Posterior cingulate gyrus (tissue), 11 donors: ENCODE measurements around the gene XRN1.
"Not testable (repeated sequence)": the region's sequence is repeated elsewhere in the genome, so short reads cannot be mapped to it uniquely, and the experiment has no call there.

Source experiments
- DNase-seq, 10 donors: peaks; one replicate each; pipeline versions ENCODE4 v3.0.0 to v3.0.0-alpha.2; 2020 to 2021; ENCODE audit warnings: mixed read lengths in 3 of 10
- intact Hi-C: fragments of 100-400 bp; cut with DNase I; formaldehyde crosslinking; loops from one replicate; pipeline ENCODE4 v1.15.1; 2023

XRN1 gene, protein sequence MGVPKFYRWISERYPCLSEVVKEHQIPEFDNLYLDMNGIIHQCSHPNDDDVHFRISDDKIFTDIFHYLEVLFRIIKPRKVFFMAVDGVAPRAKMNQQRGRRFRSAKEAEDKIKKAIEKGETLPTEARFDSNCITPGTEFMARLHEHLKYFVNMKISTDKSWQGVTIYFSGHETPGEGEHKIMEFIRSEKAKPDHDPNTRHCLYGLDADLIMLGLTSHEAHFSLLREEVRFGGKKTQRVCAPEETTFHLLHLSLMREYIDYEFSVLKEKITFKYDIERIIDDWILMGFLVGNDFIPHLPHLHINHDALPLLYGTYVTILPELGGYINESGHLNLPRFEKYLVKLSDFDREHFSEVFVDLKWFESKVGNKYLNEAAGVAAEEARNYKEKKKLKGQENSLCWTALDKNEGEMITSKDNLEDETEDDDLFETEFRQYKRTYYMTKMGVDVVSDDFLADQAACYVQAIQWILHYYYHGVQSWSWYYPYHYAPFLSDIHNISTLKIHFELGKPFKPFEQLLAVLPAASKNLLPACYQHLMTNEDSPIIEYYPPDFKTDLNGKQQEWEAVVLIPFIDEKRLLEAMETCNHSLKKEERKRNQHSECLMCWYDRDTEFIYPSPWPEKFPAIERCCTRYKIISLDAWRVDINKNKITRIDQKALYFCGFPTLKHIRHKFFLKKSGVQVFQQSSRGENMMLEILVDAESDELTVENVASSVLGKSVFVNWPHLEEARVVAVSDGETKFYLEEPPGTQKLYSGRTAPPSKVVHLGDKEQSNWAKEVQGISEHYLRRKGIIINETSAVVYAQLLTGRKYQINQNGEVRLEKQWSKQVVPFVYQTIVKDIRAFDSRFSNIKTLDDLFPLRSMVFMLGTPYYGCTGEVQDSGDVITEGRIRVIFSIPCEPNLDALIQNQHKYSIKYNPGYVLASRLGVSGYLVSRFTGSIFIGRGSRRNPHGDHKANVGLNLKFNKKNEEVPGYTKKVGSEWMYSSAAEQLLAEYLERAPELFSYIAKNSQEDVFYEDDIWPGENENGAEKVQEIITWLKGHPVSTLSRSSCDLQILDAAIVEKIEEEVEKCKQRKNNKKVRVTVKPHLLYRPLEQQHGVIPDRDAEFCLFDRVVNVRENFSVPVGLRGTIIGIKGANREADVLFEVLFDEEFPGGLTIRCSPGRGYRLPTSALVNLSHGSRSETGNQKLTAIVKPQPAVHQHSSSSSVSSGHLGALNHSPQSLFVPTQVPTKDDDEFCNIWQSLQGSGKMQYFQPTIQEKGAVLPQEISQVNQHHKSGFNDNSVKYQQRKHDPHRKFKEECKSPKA (N-terminal part only)

DNA sequence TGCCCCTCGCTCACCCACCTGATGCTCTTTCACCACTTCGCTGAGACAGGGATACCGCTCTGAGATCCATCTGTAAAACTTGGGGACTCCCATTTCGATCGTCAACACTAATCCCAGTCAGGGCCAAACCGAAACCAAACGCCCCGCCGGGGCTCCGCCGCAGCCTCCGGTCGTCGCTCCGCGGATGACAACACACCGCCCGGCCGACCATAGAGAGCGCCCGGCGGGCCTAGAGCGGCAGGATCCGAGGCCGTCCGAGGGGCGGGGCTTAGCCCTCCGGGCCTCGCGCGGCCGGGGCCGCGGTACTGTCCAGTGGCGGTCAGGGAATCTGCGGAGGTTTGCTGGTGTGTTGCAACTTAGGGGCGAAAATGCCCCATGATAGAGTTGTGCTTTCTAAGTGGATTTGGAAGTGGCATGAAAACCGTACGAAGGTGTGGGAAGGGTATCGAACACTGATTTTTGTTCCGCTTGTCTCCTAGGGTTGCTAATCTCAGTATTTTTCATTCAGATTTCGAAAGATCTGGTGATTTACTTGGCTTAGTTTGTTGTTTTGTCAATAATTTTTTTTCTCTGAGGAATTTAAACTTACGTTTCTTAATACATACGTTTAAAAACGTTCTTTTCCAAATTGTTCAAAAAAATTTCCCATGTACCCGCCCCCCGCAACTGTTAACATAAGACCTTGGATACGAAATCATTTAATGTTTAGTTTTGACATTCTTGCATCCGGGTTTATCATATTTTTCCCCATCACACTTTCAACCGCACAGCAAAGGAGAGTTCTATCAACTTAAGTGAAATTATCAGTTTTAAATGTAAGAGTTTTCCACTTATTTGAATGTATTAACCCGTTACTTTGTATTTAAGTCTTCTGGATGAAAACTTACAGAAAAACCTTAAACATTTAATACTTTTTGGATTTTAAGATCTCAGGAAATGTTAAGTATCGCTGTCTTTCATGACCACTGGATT lies at the start of gene XRN1:
Gene XRN1 (minus strand): TSS at position 186 of the 972 bp plus-strand sequence. CDS start 93 bp downstream, at position 93.
- peak; percentile 88 to 98 (median 92) for DNase-seq
- intact Hi-C loops = loop anchor here (5.0 kb wide), 1 partner anchor 274 kb away; the partner anchor contains the start of gene TRPC1

- no peak for DNase-seq
- intact Hi-C loops = no loop called here
These were observed 47.3 kb upstream of the XRN1 start for GRCh38 chr3:142495103-142495502.

DNA sequence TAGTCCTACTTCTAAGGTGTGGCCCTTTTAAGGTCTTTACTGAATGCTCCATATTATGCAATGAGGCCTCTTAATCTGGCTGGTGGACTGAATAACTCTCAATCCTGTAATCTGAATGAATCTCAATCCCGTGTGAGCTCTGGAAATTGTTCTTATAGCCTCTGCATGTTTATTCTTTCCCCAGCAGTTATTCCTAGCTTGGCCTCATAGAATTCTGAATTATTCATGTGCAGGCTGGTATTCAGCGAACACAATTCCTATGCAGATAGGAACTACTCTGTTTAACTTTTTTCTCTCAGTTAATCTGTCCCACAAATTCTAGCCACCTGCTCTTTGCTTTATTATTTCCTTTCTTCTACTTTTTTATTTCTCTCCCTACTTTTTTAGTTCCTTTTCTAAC lies 44.3 kb upstream of the XRN1 start:
- intact Hi-C loops = no loop called here
- no peak for DNase-seq

- intact Hi-C loops = no loop called here
- DNase-seq = no peak
These were observed 41.9 kb upstream of the XRN1 start for GRCh38 chr3:142489572-142490323.

DNA sequence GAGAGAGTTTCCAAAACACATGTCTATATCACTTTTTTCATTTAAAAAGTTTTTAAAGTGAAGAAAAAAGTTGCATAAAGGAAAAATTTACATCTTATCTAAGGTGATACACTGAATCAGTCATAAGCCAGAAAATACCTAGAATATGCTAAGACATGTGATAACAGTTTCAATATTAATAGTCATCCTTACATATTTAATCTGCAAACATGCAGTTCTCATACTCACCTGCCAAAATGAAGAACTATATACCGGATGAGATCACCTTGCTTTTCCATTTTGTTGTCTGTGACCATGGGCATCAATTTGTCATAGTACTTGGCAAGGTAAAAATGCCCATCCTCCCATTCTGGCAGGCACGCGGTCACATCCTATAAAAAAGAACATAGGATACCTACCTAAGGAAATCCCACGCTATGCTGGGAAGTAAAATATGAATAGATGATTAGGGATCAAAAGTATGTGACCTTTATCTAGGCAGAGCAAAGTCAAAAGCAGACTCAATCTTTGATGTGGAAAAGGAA lies 37.1 kb upstream of the XRN1 start:
- intact Hi-C loops = no loop called here

DNA sequence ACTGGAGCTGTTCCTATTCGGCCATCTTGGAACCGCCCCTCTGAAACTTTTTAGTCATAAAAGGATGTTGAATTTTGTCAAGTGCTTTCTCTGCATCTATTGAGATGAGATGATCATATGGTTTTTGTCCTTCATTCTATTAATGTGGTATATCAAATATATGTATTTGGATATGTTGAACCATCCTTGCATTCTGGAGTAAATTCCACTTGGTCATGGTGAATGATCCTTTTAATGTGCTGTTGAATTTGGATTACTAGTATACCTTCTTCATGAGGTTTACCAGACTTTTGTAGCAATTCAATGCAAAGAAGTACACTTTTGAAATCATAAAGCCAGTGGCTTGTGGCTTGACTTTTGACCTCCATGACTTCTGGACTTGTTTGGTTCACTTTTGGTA lies 33.4 kb upstream of the XRN1 start:
- intact Hi-C loops = no loop called here
- DNase-seq = no peak

More for the DNA sequence above, 37.1 kb upstream of the XRN1 start:
- DNase-seq = no peak

DNA sequence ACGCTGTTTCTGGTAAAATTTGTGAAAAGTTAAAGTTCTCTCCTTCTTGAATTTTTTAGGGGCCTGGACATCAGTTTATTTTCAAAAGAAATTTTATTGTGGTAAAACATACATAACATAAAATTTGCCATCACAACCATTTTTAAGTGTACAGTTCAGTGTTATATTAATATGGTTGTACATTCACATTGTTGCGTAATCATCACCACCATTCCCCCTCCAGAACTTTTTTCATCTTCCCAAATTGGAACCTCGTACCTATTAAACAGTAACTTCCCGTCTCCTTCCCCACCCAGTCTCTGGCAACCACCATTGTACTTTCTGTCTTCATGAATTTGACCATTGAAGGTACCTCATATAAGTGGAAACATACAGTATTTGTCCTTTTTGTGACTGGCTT lies 23.0 kb upstream of the XRN1 start:
- intact Hi-C loops = no loop called here
- DNase-seq = no peak

GRCh38 chr3:142468456-142468855 lies 20.6 kb upstream of the XRN1 start:
- intact Hi-C loops = no loop called here
- no peak for DNase-seq

DNA sequence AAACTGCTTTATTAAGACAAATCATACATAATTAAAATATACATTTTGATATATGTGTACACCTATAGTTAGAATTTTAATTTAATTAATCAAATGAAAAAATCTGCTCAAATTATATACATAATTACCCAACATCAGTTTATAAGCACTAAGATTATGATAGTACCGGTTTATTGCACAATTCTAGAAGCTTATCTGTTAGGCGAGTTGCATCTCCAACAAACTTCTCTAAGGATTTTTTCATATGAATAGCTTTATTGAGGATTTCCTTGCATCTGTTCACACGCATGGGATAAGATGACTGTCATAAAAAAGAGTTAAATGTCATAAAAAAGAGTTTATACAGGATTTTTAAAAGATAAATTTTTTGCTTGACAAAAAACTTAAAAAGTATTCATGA lies 19.9 kb upstream of the XRN1 start:
- intact Hi-C loops = no loop called here
- DNase-seq = no peak

DNA sequence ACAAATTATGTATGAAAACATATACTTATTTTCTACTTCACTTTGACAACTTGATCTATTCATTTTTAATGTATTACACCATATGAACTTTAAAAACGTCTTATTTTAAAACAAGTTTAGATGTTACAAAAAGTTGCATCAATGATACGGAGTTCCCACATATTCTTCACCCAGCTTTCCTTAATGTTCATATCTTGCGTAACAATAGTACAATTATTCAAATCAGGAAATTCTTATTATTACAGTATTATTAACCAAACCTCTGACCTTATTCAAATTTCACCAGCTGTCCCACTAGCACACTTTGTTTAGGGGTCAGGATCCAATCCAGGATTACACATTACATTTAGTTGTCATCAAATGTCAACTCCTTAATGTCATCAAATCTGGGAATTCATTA lies 12.9 kb upstream of the XRN1 start:
- intact Hi-C loops = no loop called here
- no peak for DNase-seq

DNA sequence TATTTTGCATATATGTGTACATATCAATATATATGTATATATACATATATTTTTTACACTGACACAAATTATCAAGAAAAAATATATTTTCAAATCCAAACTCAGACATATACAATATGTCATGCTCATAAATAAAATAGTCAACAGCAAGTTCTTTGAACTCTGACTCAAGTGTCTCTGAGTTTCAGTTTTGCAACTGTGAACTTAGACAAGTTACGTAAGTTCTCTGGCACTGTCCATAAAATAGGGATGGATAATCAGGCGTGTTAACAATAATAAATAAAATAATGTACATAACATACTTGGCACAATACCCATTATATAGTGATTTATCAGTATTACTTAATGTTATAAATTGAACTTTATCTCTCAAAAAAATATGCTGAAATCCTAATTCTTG lies 12.1 kb upstream of the XRN1 start:
- DNase-seq = no peak
- intact Hi-C loops = no loop called here

DNA sequence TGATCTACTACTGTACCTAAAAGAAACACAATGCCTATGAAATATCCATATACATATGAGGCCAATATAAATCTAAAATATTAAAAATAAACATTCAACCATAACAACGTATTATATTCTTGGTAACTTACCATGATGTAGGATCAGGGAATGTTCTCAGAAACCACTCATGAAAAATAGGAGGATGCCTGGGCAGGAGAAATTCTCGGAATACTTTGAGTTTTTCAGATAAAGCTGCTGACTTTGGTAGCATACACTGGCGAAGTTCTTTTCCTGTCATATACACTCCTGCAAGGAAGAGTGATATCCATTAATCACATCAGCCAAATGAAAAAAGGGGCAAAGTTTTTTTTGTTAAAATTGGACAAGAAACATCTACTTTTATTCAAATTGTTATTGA lies 11.3 kb upstream of the XRN1 start:
- no peak for DNase-seq
- intact Hi-C loops = no loop called here

GRCh38 chr3:142450881-142451280 lies 3.0 kb upstream of the XRN1 start:
- intact Hi-C loops = no loop called here
- no peak for DNase-seq

DNA sequence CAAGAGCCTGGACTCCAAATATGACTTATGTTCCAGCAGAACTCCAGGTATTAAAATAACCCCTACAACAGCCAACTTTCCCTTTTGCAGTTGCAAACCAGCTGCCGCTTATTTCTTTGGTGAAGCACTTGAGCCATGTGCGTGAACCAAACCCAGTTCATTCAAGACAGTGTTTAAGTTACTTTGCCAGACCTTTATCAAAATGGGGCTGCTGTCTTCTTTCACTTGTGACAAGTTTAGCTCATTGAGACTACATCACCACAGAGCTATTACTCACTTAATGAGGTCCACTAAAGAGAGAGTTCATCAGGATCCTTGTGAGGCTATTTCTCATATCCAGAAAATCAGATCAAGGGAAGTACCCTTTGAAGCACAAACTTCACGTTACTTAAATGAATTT lies 2.4 kb upstream of the XRN1 start:
- DNase-seq = no peak
- intact Hi-C loops = no loop called here

DNA sequence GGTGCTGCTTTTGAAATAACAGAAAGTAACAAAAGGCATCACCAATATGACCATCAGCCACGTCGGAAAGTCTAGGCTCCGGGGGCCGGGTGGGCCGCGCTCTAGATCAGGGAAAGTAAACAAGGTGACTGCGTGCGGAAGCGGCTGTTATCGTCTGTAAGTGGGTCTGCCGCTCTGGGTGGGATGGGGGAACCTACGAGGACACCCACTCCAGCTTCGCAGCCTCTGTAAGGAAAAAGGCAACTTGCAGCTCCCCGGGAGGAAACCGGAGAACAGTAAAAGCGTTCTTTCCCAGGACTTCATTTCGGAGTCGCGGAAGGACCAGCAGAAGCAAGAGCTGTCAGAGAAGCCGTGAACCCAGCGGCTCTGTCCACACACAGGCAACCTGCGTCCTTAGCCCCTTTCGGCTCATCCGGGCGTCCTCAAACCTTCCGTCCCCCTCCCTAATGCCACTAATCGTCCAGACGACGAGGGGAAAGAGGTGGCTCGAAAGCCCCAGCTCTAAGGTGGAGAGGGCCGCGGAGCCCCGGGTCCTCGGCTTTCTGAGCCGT lies 461 bp downstream of the XRN1 start:
- DNase-seq = peak in 8 of 10 donors; percentile 11 to 83 (median 34)
- intact Hi-C loops = loop anchor here (5.0 kb wide), 1 partner anchor 275 kb away; the partner anchor contains the start of gene TRPC1

- no peak for DNase-seq
- intact Hi-C loops = loop anchor here (5.0 kb wide), 1 partner anchor 276 kb away; the partner anchor contains the start of gene TRPC1
These were observed 2.0 kb downstream of the XRN1 start for GRCh38 chr3:142445816-142446254.

DNA sequence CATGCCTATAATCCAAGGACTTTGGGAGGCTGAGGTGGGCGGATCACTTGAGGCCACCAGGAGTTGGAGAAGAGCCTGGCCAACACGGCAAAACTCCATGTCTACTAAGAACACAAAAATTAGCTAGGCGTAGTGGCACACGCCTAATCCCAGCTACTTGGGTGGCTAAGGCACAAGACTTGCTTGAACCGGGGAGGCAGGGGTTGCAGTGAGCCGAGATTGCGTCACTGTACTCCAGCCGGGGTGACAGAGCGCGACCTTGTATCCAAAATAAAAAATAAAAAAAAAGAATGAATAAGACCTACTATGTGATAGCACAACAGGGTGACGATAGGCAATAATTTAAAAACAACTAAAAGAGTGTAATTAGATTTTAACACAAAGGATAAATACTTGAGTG lies 3.5 kb downstream of the XRN1 start:
- DNase-seq = no peak
- intact Hi-C loops = no loop called here

DNA sequence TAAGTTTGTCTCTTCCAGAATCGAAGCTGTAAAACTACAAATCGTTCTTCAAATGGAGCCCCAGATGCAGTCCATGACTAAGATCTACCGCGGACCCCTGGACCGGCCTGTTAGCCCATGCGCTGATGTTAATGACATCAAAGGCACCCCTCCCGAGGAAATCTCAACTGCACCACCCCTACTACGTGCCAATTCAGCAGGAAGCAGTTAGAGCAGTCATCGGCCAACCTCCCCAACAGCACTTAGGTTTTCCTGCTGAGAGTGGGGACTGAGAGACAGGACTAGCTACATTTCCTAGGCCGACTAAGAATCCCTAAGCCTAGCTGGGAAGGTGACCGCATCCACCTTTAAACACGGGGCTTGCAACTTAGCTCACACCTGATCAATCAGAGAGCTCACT lies 4.8 kb downstream of the XRN1 start:
- intact Hi-C loops, DNase-seq: not testable (repeated sequence)
